SKM-1 (cell line): ENCODE data around the gene CLK2.
"Not testable (repeated sequence)": the region's sequence is repeated elsewhere in the genome, so short reads cannot be mapped to it uniquely, and the experiment has no call there.

Experiments used
- DNase-seq: peaks from one replicate; lab custom pipeline; 2025; ENCODE audit not compliant: unreplicated experiment; lab: John Stamatoyannopoulos, UW

Gene CLK2

GRCh38 chr1:155244368-155245162, 28.7 kb downstream of the CLK2 start:
- DNase-seq = peak; percentile 98

GRCh38 chr1:155242805-155243358, 30.4 kb downstream of the CLK2 start:
- no peak for DNase-seq

GRCh38 chr1:155241841-155242264, 31.5 kb downstream of the CLK2 start:
- DNase-seq = peak; percentile 94

GRCh38 chr1:155241069-155241679, 32.1 kb downstream of the CLK2 start:
- DNase-seq = peak; percentile 85

GRCh38 chr1:155236451-155236850, 36.9 kb downstream of the CLK2 start:
- DNase-seq = no peak

GRCh38 chr1:155235375-155235774, 37.9 kb downstream of the CLK2 start:
- not testable (repeated sequence) for DNase-seq

GRCh38 chr1:155233502-155233901, 39.8 kb downstream of the CLK2 start:
- not testable (repeated sequence) for DNase-seq

GRCh38 chr1:155232001-155232978, 41.0 kb downstream of the CLK2 start:
- DNase-seq = not testable (repeated sequence)

- DNase-seq = not testable (repeated sequence)
Measured at GRCh38 chr1:155231302-155231701, 42.0 kb downstream of the CLK2 start.

- DNase-seq = no peak
Measured at GRCh38 chr1:155228096-155228427, 45.2 kb downstream of the CLK2 start.

- peak; percentile 99 for DNase-seq
Measured at GRCh38 chr1:155227261-155228095, 45.8 kb downstream of the CLK2 start.

- DNase-seq = no peak
Measured at GRCh38 chr1:155226910-155227260, 46.4 kb downstream of the CLK2 start.

- DNase-seq = peak; percentile 99
Measured at GRCh38 chr1:155226188-155226909, 47.0 kb downstream of the CLK2 start.

- not testable (repeated sequence) for DNase-seq
Measured at GRCh38 chr1:155225404-155225759, 47.9 kb downstream of the CLK2 start.

- DNase-seq = no peak
Measured at GRCh38 chr1:155223047-155223446, 50.3 kb downstream of the CLK2 start.

- not testable (repeated sequence) for DNase-seq
Measured at GRCh38 chr1:155220211-155220965, 52.9 kb downstream of the CLK2 start.

GRCh38 chr1:155219592-155220031, 53.7 kb downstream of the CLK2 start:
- DNase-seq = peak; percentile 84

GRCh38 chr1:155218854-155219591, 54.3 kb downstream of the CLK2 start:
- no peak for DNase-seq
